ENCODE results near the gene GALNT3. TPM values are rescaled to one million over a fixed set of nuclear protein-coding genes. Genes with fewer than 3 reads are reported as not detected.

GALNT3 gene
- total and polyA plus RNA-seq, 2 of the 8 experiments (the other 6 are each of a cell fraction or from before 2014, with no cell fraction given) = 3.4 to 23.6 TPM

DNA sequence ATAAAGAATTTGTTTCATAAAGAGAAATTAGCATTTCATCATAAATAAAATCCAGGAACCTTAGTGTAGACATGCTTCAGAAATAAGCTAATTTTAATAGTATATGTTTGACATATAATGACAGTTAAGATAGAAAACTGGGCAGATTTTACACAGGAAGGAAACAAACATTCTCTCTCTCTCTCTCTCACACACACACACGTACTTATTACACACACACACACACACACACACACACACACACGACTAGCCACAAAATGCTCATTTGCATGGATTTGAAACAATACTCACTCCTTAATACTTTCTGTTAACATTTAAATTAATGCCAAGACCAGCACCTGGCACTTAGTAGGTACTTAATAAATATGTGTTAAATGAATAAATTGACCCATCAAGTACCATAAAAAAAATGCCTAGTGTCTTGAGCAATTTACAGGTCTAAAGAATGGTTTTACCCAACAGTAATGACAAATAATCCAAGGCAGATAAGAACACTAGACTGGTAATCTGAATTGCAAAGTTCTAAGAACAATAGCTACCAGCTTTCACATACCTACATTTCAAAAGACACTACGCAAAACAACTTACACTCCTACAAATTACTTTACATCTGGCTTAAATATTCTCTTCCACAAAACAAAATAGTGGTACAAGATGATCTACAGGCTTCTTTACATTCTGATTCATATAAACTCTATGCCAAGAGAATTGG, 2.9 kb upstream of the GALNT3 start:
- no peak for DNase-seq (ENCODE audit: low read depth in 1 of 2, low spot score in 2 of 2)
- H2BK20ac ChIP-seq (ENCODE audit: low read length) = no peak overlapping the region
- CTCF ChIA-PET (ENCODE audit: partially characterized antibody) = interaction anchor here (1.3 to 1.7 kb wide), 3 partner anchors 14 to 77 kb away, joined by 4 to 5 read pairs (median 4); no protein-coding TSS in a partner anchor
- no peak for TF ChIP-seq POU5F1 (IDR thresholded peaks at IDR 0.05; ENCODE audit: low read depth, low read length)

More for the DNA sequence above, 2.9 kb upstream of the GALNT3 start:
- no peaks in the 10 kb centered on the region for H4K20me1 ChIP-seq (replicated peaks in 1 of 2; ENCODE audit: control insufficient read depth in 1 of 2, insufficient read depth in 2 of 2, low read length in 2 of 2)
- H3K4me3 ChIP-seq (ENCODE audit: extremely low read depth in 1 of 4, insufficient read depth in 2 of 4, low read depth in 3 of 4, low read length in 4 of 4) = peak overlapping the region in 1 of 4 experiments; percentile 83; a peak in 1 of 8 replicates
- no peaks in the 10 kb centered on the region; a peak in 1 of 7 replicates for H3K27me3 ChIP-seq (replicated peaks in 1 of 4; ENCODE audit: control insufficient read depth in 3 of 4, extremely low read depth in 1 of 4, insufficient read depth in 3 of 4, low read length in 3 of 4)
- no peak overlapping the region for H2BK12ac ChIP-seq (ENCODE audit: low read depth, low read length)
- H4K8ac ChIP-seq (ENCODE audit: extremely low read depth, insufficient read depth, low read length) = no peak overlapping the region
- H4K91ac ChIP-seq (replicated peaks; ENCODE audit: insufficient read length, low read length) = no peak overlapping the region
- H4K5ac ChIP-seq (ENCODE audit: insufficient read length, low read depth, low read length) = peak overlapping the region; percentile 88
- H2AK5ac ChIP-seq (ENCODE audit: low read depth, low read length) = no peak overlapping the region
- no peak overlapping the region for H3K9ac ChIP-seq (replicated peaks in 1 of 4; ENCODE audit: extremely low read depth in 1 of 4, low read depth in 3 of 4, low read length in 3 of 4)
- no peak overlapping the region for H3K56ac ChIP-seq (replicated peaks; ENCODE audit: insufficient read length, low read depth, low read length)
- H3K4me1 ChIP-seq (replicated peaks in 1 of 4; ENCODE audit: control insufficient read depth in 3 of 4, insufficient read depth in 4 of 4, low read length in 3 of 4) = peaks cover 0 to 21% (median 1%) of the 10 kb centered on the region in 4 experiments; a peak in 3 of 7 replicates
- no peak overlapping the region for H2BK120ac ChIP-seq (replicated peaks; ENCODE audit: low read depth, low read length)
- H3K23me2 ChIP-seq (ENCODE audit: low read depth, low read length) = peaks cover 8% of the 10 kb centered on the region; the same call in 1 of the 2 replicates
- peaks cover 3 to 16% of the 10 kb centered on the region in 2 experiments for H3K79me2 ChIP-seq (ENCODE audit: control insufficient read depth in 1 of 2, insufficient read depth in 2 of 2, low read length in 2 of 2)
- 5 to 100% methylated on average over 1 to 3 of the region's 3 CpGs for WGBS, 2 experiments (ENCODE audit: extremely low coverage in 1 of 2, insufficient coverage in 1 of 2, insufficient read length in 1 of 2, insufficient replicate concordance in 2 of 2, low coverage in 1 of 2, low lambda C conversion rate in 2 of 2, missing lambda C conversion rate in 1 of 2)
- no peak overlapping the region for H3K27ac ChIP-seq (ENCODE audit: low read depth, low read length)
- no peak overlapping the region for H3K18ac ChIP-seq (ENCODE audit: extremely low read depth, low read length)
- no peaks in the 10 kb centered on the region for H3K9me3 ChIP-seq (ENCODE audit: insufficient read depth in 2 of 2, low read depth in 1 of 2, low read length in 1 of 2)
- no peaks in the 10 kb centered on the region for H3K79me1 ChIP-seq (ENCODE audit: low read depth, low read length)
- H3K36me3 ChIP-seq (ENCODE audit: control insufficient read depth in 2 of 4, insufficient read depth in 4 of 4, low read length in 3 of 4) = no peaks in the 10 kb centered on the region; a peak in 1 of 8 replicates
- H2BK5ac ChIP-seq (ENCODE audit: low read depth, low read length) = no peak overlapping the region
- peak overlapping the region; percentile 43 to 93 for H3K4me2 ChIP-seq (ENCODE audit: insufficient read depth in 1 of 2, low read depth in 2 of 2, low read length in 2 of 2)
- H2AFZ ChIP-seq (ENCODE audit: low read length) = no peak overlapping the region
- no peak overlapping the region for H2BK15ac ChIP-seq (ENCODE audit: low read length)
- H3K14ac ChIP-seq (ENCODE audit: insufficient read length) = no peak overlapping the region
- no peak overlapping the region for H3K4ac ChIP-seq (replicated peaks; ENCODE audit: insufficient read length, low read depth, low read length)
- POLR2A ChIA-PET (ENCODE audit: partially characterized antibody) = interaction anchor here (1.3 kb wide), 1 partner anchor 82 kb away, joined by 4 read pairs; no protein-coding TSS in a partner anchor
- H3K23ac ChIP-seq (ENCODE audit: insufficient read length) = no peak overlapping the region
- FAIRE-seq = no peak
